GM12873 (cell line): ENCODE results near the gene OAT.

Experiments
- TF ChIP-seq, protein P1 (sequence below): IDR thresholded peaks from 2 replicates; pipeline ENCODE4 v1.5.1; 2012; ENCODE audit warnings: low read depth, mild to moderate bottlenecking, moderate library complexity, low read length, control low read depth; ENCODE audit not compliant: insufficient read depth; ENCODE audit errors: missing control alignments

OAT gene

DNA sequence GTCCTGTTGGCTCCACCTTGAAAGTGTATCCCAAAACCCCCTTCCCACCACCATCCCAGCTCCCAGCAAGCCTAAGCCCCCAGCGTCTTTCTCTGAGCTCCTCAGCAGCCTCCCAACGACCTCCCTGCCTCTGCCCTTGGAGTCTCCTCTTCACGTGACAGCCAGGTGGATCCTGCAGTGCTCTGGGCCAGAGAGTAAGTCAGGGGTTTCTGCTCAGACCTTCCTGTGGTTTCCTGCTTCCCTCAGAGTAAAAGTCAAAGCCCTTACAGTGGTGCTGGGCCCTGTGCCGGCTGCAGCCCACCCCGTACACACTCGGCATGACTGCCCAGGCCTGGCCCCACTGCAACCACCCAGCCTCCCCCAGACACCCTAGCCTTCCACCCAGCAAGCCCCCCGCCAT lies 51.9 kb downstream of the OAT start:
- TF ChIP-seq, protein P1, sequence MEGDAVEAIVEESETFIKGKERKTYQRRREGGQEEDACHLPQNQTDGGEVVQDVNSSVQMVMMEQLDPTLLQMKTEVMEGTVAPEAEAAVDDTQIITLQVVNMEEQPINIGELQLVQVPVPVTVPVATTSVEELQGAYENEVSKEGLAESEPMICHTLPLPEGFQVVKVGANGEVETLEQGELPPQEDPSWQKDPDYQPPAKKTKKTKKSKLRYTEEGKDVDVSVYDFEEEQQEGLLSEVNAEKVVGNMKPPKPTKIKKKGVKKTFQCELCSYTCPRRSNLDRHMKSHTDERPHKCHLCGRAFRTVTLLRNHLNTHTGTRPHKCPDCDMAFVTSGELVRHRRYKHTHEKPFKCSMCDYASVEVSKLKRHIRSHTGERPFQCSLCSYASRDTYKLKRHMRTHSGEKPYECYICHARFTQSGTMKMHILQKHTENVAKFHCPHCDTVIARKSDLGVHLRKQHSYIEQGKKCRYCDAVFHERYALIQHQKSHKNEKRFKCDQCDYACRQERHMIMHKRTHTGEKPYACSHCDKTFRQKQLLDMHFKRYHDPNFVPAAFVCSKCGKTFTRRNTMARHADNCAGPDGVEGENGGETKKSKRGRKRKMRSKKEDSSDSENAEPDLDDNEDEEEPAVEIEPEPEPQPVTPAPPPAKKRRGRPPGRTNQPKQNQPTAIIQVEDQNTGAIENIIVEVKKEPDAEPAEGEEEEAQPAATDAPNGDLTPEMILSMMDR = no peak

DNA sequence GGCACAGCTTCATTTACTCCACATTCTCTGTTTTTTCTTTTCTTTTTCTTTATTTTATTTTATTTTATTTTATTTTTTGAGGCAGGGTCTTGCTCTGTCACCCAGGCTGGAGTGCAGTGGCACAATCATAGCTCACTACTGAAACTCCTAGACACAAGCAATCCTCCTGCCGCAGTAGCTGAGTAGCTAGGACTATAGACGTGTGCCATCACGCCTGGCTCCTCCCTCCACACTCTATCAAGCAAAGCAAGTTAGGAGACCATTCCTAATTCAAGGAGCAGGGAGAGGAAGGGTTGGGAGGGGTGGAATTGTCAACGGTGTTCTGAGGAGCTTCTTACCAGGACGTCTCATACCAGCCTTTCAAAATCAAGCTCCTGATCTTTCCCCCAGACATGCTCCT lies 52.4 kb downstream of the OAT start:
- TF ChIP-seq, protein P1 = no peak

DNA sequence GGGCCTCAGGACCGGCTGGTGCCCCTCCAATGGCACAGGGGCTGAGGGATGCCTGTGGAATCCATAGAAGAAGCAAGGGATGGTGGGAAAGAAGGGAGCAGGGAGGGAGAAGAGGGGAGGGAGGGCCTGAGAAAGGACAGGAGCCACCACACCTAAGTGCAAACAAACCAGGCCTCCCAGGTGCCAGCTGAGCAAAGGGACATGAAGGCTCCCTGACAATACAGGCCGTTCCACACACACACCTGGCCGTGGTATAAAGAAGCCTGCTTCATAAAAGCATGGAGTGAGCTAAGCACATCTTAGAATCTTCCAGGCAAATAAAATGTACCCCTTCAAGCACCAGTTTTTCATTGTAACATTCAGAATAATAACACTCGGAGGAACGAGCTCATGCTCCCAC lies 54.0 kb downstream of the OAT start:
- TF ChIP-seq, protein P1 = no peak

DNA sequence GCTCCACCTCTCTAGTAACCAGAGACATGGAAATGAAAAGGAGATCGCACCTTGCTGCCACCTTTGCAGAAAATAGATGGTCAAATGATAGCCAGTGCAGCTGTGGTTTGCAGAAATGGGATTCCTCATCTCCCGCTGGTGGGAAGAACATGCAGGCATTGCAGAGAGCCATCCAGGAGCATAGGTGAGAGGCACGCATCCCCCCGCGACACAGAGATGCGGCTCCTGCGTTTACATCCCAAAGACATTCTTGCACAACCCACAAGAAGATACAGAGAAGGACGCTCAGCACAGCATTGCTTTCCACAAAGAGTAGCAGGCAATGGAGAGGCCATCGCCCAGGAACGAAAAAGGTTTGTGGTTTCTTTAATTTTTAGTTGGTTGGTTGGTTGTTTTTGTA lies 56.2 kb downstream of the OAT start:
- TF ChIP-seq, protein P1 = no peak

DNA sequence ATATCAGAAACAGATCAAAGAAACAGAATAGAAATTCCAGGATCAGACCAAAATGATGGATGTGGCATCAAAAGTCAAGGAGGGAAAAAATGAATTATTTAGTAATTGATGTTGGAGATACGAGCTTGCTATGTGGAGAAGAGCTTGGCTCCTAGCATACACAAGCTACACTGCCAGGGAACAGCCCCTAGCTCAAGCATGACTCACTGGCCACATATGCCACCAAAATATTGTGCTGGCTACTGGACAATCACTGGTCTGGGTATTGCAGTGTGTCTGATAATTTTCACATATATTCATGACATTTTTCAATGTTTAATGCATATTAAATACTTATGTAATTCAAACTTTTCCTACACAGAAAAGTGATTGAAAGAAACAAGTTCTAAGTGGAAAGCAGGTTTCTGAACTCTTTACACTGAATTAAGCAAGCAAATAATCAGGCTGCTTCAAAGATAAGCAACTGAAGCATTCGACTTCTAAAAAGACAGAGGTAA lies 59.3 kb downstream of the OAT start:
- TF ChIP-seq, protein P1 = no peak

DNA sequence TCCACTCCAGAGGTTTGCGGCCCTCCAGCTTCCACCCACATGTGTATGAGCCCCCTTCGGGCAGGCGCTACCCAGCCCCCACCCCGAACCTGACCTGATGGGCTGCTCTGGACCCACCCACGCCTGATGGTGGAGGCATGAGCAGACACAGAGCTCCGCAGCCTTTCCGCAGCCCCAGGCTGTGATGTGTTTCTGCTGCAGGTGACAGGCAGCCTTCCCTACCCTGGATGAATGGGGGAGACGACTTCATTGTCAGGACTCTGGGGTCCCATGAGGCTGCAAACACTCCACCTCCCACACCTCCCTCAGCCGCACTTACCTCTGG lies 61.2 kb downstream of the OAT start:
- TF ChIP-seq, protein P1 = no peak

DNA sequence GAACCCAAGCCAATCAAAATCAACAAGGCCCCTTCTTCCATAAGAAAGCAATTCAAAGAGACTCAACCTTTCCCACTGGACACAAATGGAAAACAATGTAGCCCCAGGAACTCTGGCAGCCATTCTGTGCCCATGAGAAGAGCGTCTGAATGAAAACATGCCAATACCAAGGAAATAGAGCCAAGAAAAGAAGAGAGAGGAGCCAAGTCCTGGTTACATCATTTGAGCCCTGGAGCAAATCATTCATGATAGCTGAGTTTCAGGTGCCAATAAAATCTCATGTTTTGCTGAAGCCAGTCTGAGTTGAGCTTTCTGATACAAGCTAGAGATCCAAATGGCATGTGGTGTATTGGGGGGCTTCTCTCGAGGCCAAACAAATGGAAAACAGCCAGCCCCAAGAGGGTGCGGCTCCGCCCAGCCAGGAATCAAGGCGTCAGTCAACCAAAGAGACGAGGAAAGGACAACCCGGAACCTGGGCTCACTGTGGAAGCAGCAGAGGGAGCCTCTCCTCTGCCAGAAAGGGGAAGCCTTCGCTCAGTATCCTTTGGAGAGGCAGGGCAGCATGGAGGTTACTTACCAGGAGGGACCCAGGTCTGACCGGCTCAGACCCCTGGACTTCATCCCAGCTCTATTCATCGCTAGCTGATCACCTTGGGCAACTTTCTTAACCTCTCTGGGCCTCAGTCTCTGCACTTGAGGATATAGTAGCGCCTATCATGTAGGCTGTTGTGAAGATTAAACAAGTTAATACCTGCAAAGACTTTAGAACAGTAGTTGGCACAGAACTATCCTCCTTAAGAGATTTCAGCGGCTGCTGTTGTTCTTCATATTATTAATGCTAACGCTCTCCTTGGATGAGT lies 61.8 kb downstream of the OAT start:
- TF ChIP-seq, protein P1 = no peak
